HFF-Myc (cell line): ENCODE results near the gene SELENOV.

Source experiments
- DNase-seq: peaks from one replicate; pipeline ENCODE4 v3.0.0-alpha.2; 2011; ENCODE audit warnings: low read depth; ENCODE audit errors: extremely low read depth
- H3K4me3 ChIP-seq: replicated peaks from 2 replicates; pipeline ENCODE4 v1.5.1; 2011; ENCODE audit warnings: low read depth, mild to moderate bottlenecking, control low read depth, low read length
- CTCF ChIP-seq: IDR thresholded peaks from 2 replicates; pipeline ENCODE4 v1.5.1; 2012; ENCODE audit warnings: mild to moderate bottlenecking, low read depth, low read length, control low read depth; ENCODE audit errors: missing control alignments

The SELENOV gene

GRCh38 chr19:39532233-39533002 is 17.5 kb downstream of the SELENOV start, which contains the start of gene EID2B:
EID2B (minus strand) TSS chr19:39532852; CDS start chr19:39532802, 50 bp downstream.
- peak; percentile 98 for TF ChIP-seq CTCF
- peak within 1 kb of the TSS; percentile 97 for H3K4me3 ChIP-seq
- DNase-seq: peak; percentile 97

DNA sequence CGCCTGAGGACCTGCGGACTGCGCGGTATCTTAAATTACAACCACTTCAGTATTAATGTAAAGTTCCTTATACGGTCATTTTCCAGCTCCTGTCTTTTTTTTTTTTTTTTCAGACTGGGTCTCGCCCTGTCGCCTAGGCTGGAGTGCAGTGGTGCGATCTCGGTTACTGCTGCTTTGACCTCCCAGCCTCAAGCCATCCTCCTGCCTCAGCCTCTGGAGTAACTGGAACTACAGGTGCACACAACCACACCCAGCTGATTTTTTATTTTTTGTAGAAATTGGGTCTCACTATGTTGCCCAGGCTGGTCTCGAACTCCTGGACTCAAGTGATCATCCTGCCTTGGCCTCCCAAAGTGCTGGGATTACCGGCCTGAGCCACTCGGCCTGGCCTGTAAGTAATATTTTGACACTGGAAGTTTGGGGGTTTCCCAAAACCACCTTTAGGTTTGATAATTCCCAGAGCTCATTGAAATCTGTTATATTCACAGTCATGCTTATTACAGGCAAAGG is 18.1 kb downstream of the SELENOV start:
- no peak for TF ChIP-seq CTCF
- no peak for DNase-seq
- peak overlapping the region; percentile 97 for H3K4me3 ChIP-seq

DNA sequence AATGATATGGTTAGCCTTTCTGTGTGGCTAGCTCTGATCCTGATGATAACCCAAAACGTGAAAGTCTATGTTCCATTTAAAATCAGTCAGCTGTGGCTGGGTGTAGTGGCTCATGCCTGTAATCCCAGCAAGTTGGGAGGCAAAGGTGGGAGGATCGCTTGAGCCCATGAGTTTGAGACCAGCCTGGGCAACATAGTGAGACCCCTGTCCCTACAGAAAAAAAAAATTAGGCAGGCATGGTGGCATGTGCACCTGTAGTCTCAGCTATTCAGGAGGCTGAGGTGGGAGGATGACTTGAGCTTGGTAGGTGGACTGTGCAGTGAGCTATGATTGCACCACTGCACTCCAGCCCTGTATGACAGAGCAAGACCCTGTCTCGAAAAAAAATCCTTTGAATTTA is 18.9 kb downstream of the SELENOV start:
- TF ChIP-seq CTCF: no peak
- no peak for DNase-seq
- H3K4me3 ChIP-seq: no peak overlapping the region

DNA sequence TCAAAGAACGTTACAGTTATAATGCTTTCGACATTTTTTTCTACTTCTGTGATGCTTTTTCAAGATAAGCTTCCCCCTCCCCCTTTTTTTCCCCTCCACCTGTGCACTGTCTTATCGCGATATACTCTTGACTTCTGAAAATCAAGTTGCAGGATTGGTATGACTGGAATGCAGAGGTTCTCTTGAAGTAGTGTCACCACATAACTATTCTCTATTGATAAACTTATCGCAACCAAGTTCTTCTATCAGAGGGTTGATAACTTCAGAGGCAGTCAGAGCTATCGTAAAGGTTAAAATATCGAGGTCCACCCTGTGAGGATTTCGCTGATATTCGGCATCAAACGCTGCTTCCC is 24.2 kb downstream of the SELENOV start:
- H3K4me3 ChIP-seq: peak overlapping the region; percentile 78
- no peak for TF ChIP-seq CTCF
- DNase-seq: no peak

GRCh38 chr19:39539518-39540332 is 24.8 kb downstream of the SELENOV start, which contains the start of gene EID2:
EID2 (minus strand) TSS chr19:39540161; CDS start chr19:39540079, 82 bp downstream.
- DNase-seq: peak; percentile 85
- H3K4me3 ChIP-seq: peak within 1 kb of the TSS; percentile 78
- TF ChIP-seq CTCF: peak; percentile 74

DNA sequence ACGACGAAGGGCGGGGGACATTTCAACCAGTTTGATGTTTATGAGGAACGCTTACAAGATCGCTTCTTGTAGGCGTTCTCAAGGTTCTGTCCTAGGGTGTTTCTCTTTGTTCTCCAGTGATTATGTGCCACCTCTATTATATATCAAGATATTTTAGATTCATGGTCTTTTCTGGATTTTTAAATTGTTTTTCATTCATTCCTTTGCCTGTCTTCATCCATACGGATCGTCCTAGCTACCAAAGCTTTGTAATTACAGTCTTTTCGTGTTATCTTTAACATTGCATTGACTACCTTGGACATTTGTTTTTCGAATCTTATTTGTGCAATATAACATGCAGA is 25.4 kb downstream of the SELENOV start:
- TF ChIP-seq CTCF: no peak
- no peak for DNase-seq
- peak overlapping the region; percentile 78 for H3K4me3 ChIP-seq
